LNCAP (cell line): ENCODE data around the gene NEDD4L.

Source experiments
- CTCF ChIP-seq: fragments of 450-650 bp; IDR thresholded peaks from 2 replicates; pipeline ENCODE4 v1.5.1; 2017; ENCODE audit warnings: mild to moderate bottlenecking

The NEDD4L gene

GRCh38 chr18:58042826-58043490, 1.1 kb upstream of the NEDD4L start:
- TF ChIP-seq CTCF, result no peak

- TF ChIP-seq CTCF, result no peak
Observed at GRCh38 chr18:58044370-58045241, 580 bp downstream of the NEDD4L start.

- no peak for TF ChIP-seq CTCF
Observed at GRCh38 chr18:58045242-58046092, 1.4 kb downstream of the NEDD4L start.

- TF ChIP-seq CTCF, result no peak
Observed at GRCh38 chr18:58046093-58046793, 2.2 kb downstream of the NEDD4L start.

- peak; percentile 21; the same call in 1 of the 2 replicates for TF ChIP-seq CTCF
Observed at GRCh38 chr18:58046794-58047555, 2.9 kb downstream of the NEDD4L start.

- TF ChIP-seq CTCF, result no peak
Observed at GRCh38 chr18:58047556-58047882, 3.5 kb downstream of the NEDD4L start.
